K562 (cell line): ENCODE measurements around the gene LRRC4.

Experiments
- CTCF ChIP-seq, 3 experiments: IDR thresholded peaks in 2 of 3; conservative IDR thresholded peaks in 1 of 3; 2 replicates each; pipeline ENCODE4 v1.5.1; 2011 to 2012; ENCODE audit warnings: low read length in 3 of 3, mild to moderate bottlenecking in 3 of 3, control low read depth in 2 of 3, improper control_type of control experiment in 1 of 3, inconsistent platforms in 1 of 3, low read depth in 1 of 3, mixed read lengths in 1 of 3, moderate library complexity in 1 of 3; ENCODE audit not compliant: insufficient read depth in 2 of 3
- E2F5 ChIP-seq: sonication (generic); formaldehyde crosslinking; IDR thresholded peaks from 2 replicates; pipeline ENCODE4 v1.8.0; 2022; ENCODE audit warnings: mild to moderate bottlenecking, missing genetic modification reagents
- MIER1 ChIP-seq: fragments of 450-650 bp; IDR thresholded peaks from 2 replicates; pipeline ENCODE4 v1.6.1; 2016; ENCODE audit warnings: antibody characterized with exemption, mild to moderate bottlenecking, low read depth
- POLR2G ChIP-seq: fragments of 200-400 bp; formaldehyde crosslinking; IDR thresholded peaks from 2 replicates; pipeline ENCODE4 v1.6.1; 2017; ENCODE audit warnings: low read depth, mild to moderate bottlenecking, antibody characterized with exemption, low read length, moderate library complexity
- SIN3A ChIP-seq, 2 experiments: fragments of 150-350 bp in 1 of 2; IDR thresholded peaks; 2 replicates each; pipeline ENCODE4 v1.6.1; 2011 to 2016; ENCODE audit warnings: borderline replicate concordance in 2 of 2, low read depth in 2 of 2, low read length in 2 of 2, mild to moderate bottlenecking in 2 of 2, moderate library complexity in 2 of 2; ENCODE audit not compliant: control insufficient read depth in 1 of 2
- TSHZ1 ChIP-seq: fragments of 250-450 bp; sonication (Bioruptor Pico); IDR thresholded peaks from 2 replicates; pipeline ENCODE4 v1.4.0; 2020; ENCODE audit warnings: mild to moderate bottlenecking, moderate library complexity
- ZBTB17 ChIP-seq: fragments of 450-650 bp; formaldehyde crosslinking; IDR thresholded peaks from 2 replicates; pipeline ENCODE4 v1.4.0; 2020; ENCODE audit warnings: mild to moderate bottlenecking
- ZMIZ1 ChIP-seq, 2 experiments: fragments of 150-350 bp in 1 of 2; IDR thresholded peaks; 2 replicates each; pipeline ENCODE4 v1.6.1; 2012 to 2016; ENCODE audit warnings: low read depth in 2 of 2, low read length in 2 of 2, mild to moderate bottlenecking in 1 of 2, moderate library complexity in 1 of 2

GRCh38 chr7:128042012-128042411 lies 10.8 kb upstream of the LRRC4 start:
- TF ChIP-seq CTCF (IDR thresholded peaks at IDR 0.05 in 2 of 3, conservative IDR thresholded peaks at IDR 0.05 in 1 of 3; ENCODE audit: insufficient read depth in 2 of 3, low read depth in 1 of 3, low read length in 3 of 3) (no peak), MIER1 (no peak), TSHZ1 (CRISPR knock-in tag) (no peak), E2F5 (CRISPR knock-in tag) (no peak), POLR2G (no peak), ZBTB17 (no peak), ZMIZ1 (IDR thresholded peaks at IDR 0.05; ENCODE audit: low read depth in 2 of 2, low read length in 2 of 2) (no peak), SIN3A (IDR thresholded peaks at IDR 0.05; ENCODE audit: borderline replicate concordance in 2 of 2, control insufficient read depth in 1 of 2, low read depth in 2 of 2, low read length in 2 of 2) (no peak)
